ENCODE measurements around the gene RCE1. TPM values are rescaled to one million over a fixed set of nuclear protein-coding genes. Genes with fewer than 3 reads are reported as not detected.
A peak's percentile ranks its signal among the peaks of the same experiment; 100 is the strongest.

The RCE1 gene
- total and polyA plus RNA-seq, 2 donors: 11.4 to 23.3 TPM

DNA sequence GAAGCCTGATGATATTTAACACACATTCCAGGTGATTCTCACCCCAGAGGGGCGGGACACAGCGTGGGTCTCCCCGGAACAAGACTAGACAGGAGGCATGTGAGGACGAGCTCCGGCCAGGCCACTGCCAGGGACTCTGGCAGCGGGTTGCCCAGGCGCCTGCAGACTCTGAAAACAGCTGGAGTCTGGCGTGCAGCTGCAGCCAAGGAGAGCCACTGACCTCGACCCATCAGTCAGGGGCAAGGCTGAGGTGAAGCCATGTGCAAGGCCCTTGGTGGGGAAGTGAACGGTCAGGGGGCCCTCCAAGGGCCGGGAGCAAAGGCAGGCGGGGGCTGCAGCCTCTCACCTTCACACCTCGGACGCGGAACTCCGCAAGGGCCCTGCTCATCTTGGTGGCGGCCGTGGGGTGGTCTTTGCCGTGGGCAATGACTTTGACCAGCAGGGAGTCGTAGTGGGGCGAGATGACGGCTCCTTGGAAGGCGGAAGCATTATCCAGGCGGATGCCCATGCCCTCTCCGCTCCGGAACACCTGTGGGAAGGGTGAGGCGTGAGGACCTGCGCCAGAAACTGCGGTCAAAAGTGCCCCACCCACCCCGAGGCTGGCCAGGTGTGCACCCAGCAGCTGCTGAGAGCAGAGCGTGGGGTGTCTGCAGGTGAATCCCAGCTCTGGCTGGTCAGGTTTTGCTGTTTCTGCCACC is 20.3 kb downstream of the RCE1 start:
- Histone ChIP-seq H3K4me1 (ENCODE audit: control insufficient read depth in 2 of 2, insufficient read depth in 2 of 2, low read length in 2 of 2) (peaks cover 0 to 3% of the 10 kb centered on the region in 2 donors), H3K4me3 (ENCODE audit: low read length in 2 of 2) (no peak overlapping the region), H3K9me3 (ENCODE audit: control insufficient read depth in 2 of 2, insufficient read depth in 1 of 2, low read length in 1 of 2) (no peaks in the 10 kb centered on the region), H3K36me3 (ENCODE audit: control insufficient read depth in 2 of 2, insufficient read depth in 2 of 2, low read length in 1 of 2) (peaks cover 2 to 8% of the 10 kb centered on the region in 2 donors), H3K27me3 (ENCODE audit: control insufficient read depth in 2 of 2, insufficient read depth in 1 of 2, low read length in 1 of 2) (no peaks in the 10 kb centered on the region), H3K27ac (ENCODE audit: low read depth in 1 of 2, low read length in 1 of 2) (no peak overlapping the region)
- DNase-seq (ENCODE audit: low read depth in 6 of 9, low spot score in 9 of 9): no peak
- 94% methylated on average over 31 of the region's 31 CpGs for WGBS

DNA sequence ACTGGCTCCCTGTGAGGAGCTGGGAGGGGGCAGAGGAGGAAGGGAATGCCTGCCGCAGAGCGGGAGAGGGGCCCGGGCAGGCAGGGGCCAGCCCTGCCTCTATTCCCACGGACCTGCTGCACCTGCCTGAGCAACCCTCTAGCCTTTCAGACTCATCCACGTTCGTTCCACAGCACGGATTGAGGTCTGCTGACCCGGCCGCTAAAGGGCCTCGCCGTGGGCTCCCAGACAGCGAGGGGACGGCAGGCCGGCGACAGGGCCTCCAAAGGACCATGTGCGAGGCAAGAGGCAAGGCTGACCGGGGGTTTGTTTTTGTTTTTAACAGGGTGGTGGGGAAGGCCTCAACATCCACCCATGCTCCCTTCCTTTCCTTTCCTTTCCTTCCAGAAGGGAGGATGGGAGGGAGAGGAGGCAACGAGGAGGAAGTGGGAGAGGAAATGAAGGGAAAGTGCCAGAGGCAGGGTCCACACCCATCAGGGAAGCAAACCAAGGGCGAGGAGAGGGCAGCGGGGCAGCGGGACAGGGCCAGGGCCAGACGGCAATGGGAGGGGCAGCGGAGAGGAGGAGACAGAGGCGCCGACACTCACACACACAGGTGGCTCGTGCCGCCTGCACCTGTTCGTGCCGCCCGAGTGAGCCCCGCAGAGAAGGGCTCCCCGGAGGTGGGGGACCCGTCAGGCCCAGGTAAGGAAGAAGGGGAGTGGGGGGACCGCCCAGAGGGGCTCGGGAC is 21.1 kb downstream of the RCE1 start:
- no peak overlapping the region for H3K27ac ChIP-seq (ENCODE audit: low read depth in 1 of 2, low read length in 1 of 2)
- 92% methylated on average over 35 of the region's 35 CpGs for WGBS
- no peaks in the 10 kb centered on the region for H3K9me3 ChIP-seq (ENCODE audit: control insufficient read depth in 2 of 2, insufficient read depth in 1 of 2, low read length in 1 of 2)
- H3K27me3 ChIP-seq (ENCODE audit: control insufficient read depth in 2 of 2, insufficient read depth in 1 of 2, low read length in 1 of 2): no peaks in the 10 kb centered on the region
- no peak overlapping the region for H3K4me3 ChIP-seq (ENCODE audit: low read length in 2 of 2)
- DNase-seq (ENCODE audit: low read depth in 6 of 9, low spot score in 9 of 9): no peak
- H3K36me3 ChIP-seq (ENCODE audit: control insufficient read depth in 2 of 2, insufficient read depth in 2 of 2, low read length in 1 of 2): peaks cover 0 to 3% of the 10 kb centered on the region in 2 donors
- H3K4me1 ChIP-seq (ENCODE audit: control insufficient read depth in 2 of 2, insufficient read depth in 2 of 2, low read length in 2 of 2): peaks cover 4 to 8% of the 10 kb centered on the region in 2 donors

GRCh38 chr11:66864924-66865697 is 21.9 kb downstream of the RCE1 start:
- no peak for DNase-seq (ENCODE audit: low read depth in 6 of 9, low spot score in 9 of 9)
- H3K36me3 ChIP-seq (ENCODE audit: control insufficient read depth in 2 of 2, insufficient read depth in 2 of 2, low read length in 1 of 2): peaks cover 0 to 3% of the 10 kb centered on the region in 2 donors

DNA sequence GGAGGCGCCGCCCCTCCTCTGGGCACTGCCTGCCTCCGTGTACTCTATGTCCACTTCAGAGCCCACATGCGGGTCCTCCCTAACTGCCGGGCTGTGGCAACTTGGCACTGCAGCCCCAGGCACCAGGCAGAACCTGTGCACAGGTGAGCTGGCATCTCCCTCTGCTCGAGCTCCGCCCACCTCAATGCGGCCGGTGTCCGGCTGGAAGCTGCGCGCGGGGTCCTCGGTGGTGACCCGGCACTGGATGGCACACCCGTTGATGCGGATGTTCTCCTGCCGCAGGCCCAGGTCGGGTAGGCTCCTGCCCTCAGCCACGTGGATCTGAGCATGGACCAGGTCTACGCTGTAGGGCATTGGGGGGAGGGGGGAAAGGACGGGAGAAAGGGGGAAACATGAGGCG is 22.8 kb downstream of the RCE1 start:
- Histone ChIP-seq H3K27me3 (ENCODE audit: control insufficient read depth in 2 of 2, insufficient read depth in 1 of 2, low read length in 1 of 2) (no peaks in the 10 kb centered on the region), H3K4me3 (ENCODE audit: low read length in 2 of 2) (no peak overlapping the region), H3K4me1 (ENCODE audit: control insufficient read depth in 2 of 2, insufficient read depth in 2 of 2, low read length in 2 of 2) (peaks cover 4 to 8% of the 10 kb centered on the region in 2 donors), H3K36me3 (ENCODE audit: control insufficient read depth in 2 of 2, insufficient read depth in 2 of 2, low read length in 1 of 2) (no peaks in the 10 kb centered on the region), H3K9me3 (ENCODE audit: control insufficient read depth in 2 of 2, insufficient read depth in 1 of 2, low read length in 1 of 2) (no peaks in the 10 kb centered on the region), H3K27ac (ENCODE audit: low read depth in 1 of 2, low read length in 1 of 2) (no peak overlapping the region)
- no peak for DNase-seq (ENCODE audit: low read depth in 6 of 9, low spot score in 9 of 9)
- WGBS: 96% methylated on average over 23 of the region's 23 CpGs

More at GRCh38 chr11:66864924-66865697, 21.9 kb downstream of the RCE1 start:
- H3K4me3 ChIP-seq (ENCODE audit: low read length in 2 of 2): no peak overlapping the region
- no peak overlapping the region for H3K27ac ChIP-seq (ENCODE audit: low read depth in 1 of 2, low read length in 1 of 2)
- H3K9me3 ChIP-seq (ENCODE audit: control insufficient read depth in 2 of 2, insufficient read depth in 1 of 2, low read length in 1 of 2): no peaks in the 10 kb centered on the region
- H3K4me1 ChIP-seq (ENCODE audit: control insufficient read depth in 2 of 2, insufficient read depth in 2 of 2, low read length in 2 of 2): peaks cover 4 to 8% of the 10 kb centered on the region in 2 donors
- WGBS: 96% methylated on average over 23 of the region's 23 CpGs
- no peaks in the 10 kb centered on the region for H3K27me3 ChIP-seq (ENCODE audit: control insufficient read depth in 2 of 2, insufficient read depth in 1 of 2, low read length in 1 of 2)

DNA sequence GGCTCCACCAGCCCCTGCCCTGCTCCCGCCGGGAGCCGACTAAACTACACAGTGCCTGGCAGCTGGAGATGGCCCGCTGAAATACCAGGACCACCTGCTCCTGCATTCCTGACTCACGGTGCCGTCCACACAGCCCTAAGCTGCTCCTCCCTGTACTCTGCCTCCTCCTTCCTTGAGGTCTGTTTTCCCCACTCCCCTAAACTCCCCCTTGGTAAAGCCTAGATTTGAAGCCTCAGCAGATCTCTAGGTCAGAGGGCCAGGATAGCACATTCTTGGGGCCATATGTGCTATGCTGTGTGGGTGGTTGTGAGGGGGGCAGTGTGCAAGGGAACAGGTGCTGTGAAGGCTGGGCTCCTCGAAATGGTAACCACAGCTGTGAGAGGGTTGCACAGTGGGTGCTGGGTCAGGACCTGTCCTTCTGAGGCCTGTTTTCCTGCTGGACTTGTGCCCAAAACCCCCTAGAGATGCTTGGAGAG is 23.3 kb downstream of the RCE1 start:
- WGBS: 92% methylated on average over 7 of the region's 7 CpGs
- DNase-seq (ENCODE audit: low read depth in 6 of 9, low spot score in 9 of 9): no peak
- no peaks in the 10 kb centered on the region for H3K36me3 ChIP-seq (ENCODE audit: control insufficient read depth in 2 of 2, insufficient read depth in 2 of 2, low read length in 1 of 2)
- peaks cover 4 to 8% of the 10 kb centered on the region in 2 donors for H3K4me1 ChIP-seq (ENCODE audit: control insufficient read depth in 2 of 2, insufficient read depth in 2 of 2, low read length in 2 of 2)
- H3K4me3 ChIP-seq (ENCODE audit: low read length in 2 of 2): no peak overlapping the region
- H3K9me3 ChIP-seq (ENCODE audit: control insufficient read depth in 2 of 2, insufficient read depth in 1 of 2, low read length in 1 of 2): no peaks in the 10 kb centered on the region
- no peak overlapping the region for H3K27ac ChIP-seq (ENCODE audit: low read depth in 1 of 2, low read length in 1 of 2)
- no peaks in the 10 kb centered on the region for H3K27me3 ChIP-seq (ENCODE audit: control insufficient read depth in 2 of 2, insufficient read depth in 1 of 2, low read length in 1 of 2)

DNA sequence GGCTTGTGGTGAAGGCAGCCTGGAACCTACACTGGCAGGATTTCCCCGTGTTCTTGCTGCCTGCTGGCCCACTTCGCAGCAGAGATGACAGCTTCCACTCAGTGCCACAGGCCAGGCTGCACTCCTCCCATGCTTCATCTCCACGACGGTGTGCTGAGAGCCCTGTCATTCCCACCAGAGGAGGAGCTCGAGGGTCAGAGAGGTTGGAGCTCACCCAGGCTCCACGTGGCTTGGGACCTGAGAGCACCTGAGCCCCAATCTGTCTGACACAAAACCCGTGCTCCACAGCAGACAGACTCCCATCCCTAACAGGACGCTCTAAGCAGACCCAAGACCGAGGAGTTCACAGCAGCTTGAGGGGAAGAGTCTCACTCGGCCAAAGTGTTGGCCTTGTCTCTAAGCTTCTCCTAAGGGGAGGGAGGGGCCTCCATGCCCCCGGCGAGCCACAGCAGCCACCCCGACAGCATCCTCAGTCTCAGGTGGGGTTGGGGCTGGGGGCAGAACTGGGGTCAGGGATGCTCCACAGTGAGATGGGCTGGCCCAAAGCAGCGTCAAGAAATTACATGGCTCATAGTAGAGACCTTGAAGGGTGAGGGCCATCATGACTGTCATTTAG is 24.3 kb downstream of the RCE1 start:
- Histone ChIP-seq H3K27me3 (ENCODE audit: control insufficient read depth in 2 of 2, insufficient read depth in 1 of 2, low read length in 1 of 2) (no peaks in the 10 kb centered on the region), H3K27ac (ENCODE audit: low read depth in 1 of 2, low read length in 1 of 2) (no peak overlapping the region), H3K9me3 (ENCODE audit: control insufficient read depth in 2 of 2, insufficient read depth in 1 of 2, low read length in 1 of 2) (no peaks in the 10 kb centered on the region), H3K4me1 (ENCODE audit: control insufficient read depth in 2 of 2, insufficient read depth in 2 of 2, low read length in 2 of 2) (peaks cover 4 to 8% of the 10 kb centered on the region in 2 donors), H3K4me3 (ENCODE audit: low read length in 2 of 2) (no peak overlapping the region), H3K36me3 (ENCODE audit: control insufficient read depth in 2 of 2, insufficient read depth in 2 of 2, low read length in 1 of 2) (no peaks in the 10 kb centered on the region)
- 92% methylated on average over 14 of the region's 14 CpGs for WGBS
- DNase-seq (ENCODE audit: low read depth in 6 of 9, low spot score in 9 of 9): no peak

DNA sequence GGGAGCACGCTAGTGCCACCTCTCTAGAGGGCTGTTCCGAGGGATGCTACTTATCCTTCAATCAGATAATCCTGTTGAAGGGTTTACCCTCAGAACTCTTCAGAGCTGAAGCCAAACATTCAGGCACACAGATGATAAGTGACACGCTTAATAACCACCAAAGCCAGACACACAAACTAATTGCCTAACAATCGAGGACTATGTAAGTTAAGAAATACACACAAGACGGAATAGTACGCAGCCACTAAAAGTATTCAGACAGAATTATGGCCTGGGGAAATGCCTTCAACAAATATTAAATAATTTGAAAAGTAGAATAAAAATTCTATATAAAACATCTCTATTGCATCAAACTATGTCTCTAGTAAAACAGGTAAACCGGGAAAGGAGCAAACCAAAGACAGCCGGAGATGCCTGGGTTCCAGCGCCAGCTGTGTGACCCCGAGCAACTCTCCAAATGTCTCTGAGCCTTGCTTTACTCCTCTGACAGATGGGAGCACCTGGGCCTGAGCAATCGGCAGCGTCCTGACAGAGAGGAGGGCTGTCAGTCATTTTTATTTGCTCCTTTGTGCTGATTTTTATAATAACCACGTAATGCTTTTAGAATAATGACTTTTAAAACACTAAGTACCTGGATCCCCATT is 25.0 kb downstream of the RCE1 start:
- Histone ChIP-seq H3K27ac (ENCODE audit: low read depth in 1 of 2, low read length in 1 of 2) (no peak overlapping the region), H3K4me3 (ENCODE audit: low read length in 2 of 2) (no peak overlapping the region), H3K36me3 (ENCODE audit: control insufficient read depth in 2 of 2, insufficient read depth in 2 of 2, low read length in 1 of 2) (no peaks in the 10 kb centered on the region), H3K4me1 (ENCODE audit: control insufficient read depth in 2 of 2, insufficient read depth in 2 of 2, low read length in 2 of 2) (peaks cover 4 to 8% of the 10 kb centered on the region in 2 donors), H3K9me3 (ENCODE audit: control insufficient read depth in 2 of 2, insufficient read depth in 1 of 2, low read length in 1 of 2) (no peaks in the 10 kb centered on the region), H3K27me3 (ENCODE audit: control insufficient read depth in 2 of 2, insufficient read depth in 1 of 2, low read length in 1 of 2) (no peaks in the 10 kb centered on the region)
- 93% methylated on average over 13 of the region's 13 CpGs for WGBS
- no peak for DNase-seq (ENCODE audit: low read depth in 6 of 9, low spot score in 9 of 9)

DNA sequence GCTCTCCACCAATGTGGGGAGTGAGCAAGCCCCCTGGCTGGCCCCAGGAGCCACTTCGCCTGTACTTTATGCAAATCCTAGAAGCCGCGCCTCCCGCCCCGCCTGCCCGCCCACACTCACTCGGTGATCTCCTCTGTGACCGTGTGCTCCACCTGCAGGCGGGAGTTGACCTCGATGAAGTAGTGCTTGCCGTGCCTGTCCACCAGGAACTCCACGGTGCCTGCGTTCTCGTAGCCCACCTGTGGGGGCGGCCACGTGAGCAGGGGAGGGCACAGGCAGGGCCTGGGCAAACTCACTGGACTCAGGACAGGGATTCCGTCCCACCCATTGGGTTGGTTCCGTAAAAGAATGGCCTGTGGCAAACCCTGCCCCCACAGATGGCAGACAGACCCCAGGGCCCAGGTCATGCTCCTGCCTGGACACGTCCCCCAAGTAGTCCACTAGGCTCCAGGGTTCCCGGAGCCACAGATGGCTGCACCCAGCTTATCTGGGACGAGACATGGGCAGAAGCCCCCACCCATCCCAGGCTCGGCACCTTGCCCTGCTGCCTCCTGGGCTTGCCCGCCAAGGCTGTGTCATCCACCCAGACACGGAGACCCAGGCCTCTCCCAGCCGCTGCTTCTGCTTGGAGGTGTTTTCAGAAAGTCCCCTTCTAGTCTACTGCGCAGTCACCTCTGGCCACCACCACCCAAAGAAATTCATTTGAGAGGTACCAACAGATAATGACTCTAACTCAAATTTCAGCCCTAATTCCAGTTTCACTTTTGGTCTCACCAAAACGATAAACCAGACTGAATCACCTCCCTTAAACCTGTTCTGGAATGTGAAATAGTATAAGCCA is 25.7 kb downstream of the RCE1 start:
- H3K9me3 ChIP-seq (ENCODE audit: control insufficient read depth in 2 of 2, insufficient read depth in 1 of 2, low read length in 1 of 2): no peaks in the 10 kb centered on the region
- H3K4me3 ChIP-seq (ENCODE audit: low read length in 2 of 2): no peak overlapping the region
- H3K27me3 ChIP-seq (ENCODE audit: control insufficient read depth in 2 of 2, insufficient read depth in 1 of 2, low read length in 1 of 2): no peaks in the 10 kb centered on the region
- 38% methylated on average over 27 of the region's 27 CpGs for WGBS
- no peaks in the 10 kb centered on the region for H3K36me3 ChIP-seq (ENCODE audit: control insufficient read depth in 2 of 2, insufficient read depth in 2 of 2, low read length in 1 of 2)
- no peak overlapping the region for H3K27ac ChIP-seq (ENCODE audit: low read depth in 1 of 2, low read length in 1 of 2)
- peak in 8 of 9 donors; percentile 34 to 85 (median 58) for DNase-seq (ENCODE audit: low read depth in 6 of 9, low spot score in 9 of 9)
- peaks cover 4 to 8% of the 10 kb centered on the region in 2 donors for H3K4me1 ChIP-seq (ENCODE audit: control insufficient read depth in 2 of 2, insufficient read depth in 2 of 2, low read length in 2 of 2)
